D721Med (cell line): ENCODE measurements around the gene TSPAN7.

ENCODE experiments used
- DNase-seq: peaks from one replicate; pipeline ENCODE4 v3.0.0; 2011; ENCODE audit warnings: low spot score; ENCODE audit not compliant: insufficient read length
- FAIRE-seq: peaks from 2 replicates; lab custom pipeline; 2011; peaks lifted over from hg19 to GRCh38; lab: Jason Lieb, UNC
- CTCF ChIP-seq: IDR thresholded peaks from 2 replicates; pipeline ENCODE4 v1.5.1; 2012; ENCODE audit warnings: mild to moderate bottlenecking, control low read depth; ENCODE audit not compliant: insufficient read depth; ENCODE audit errors: missing control alignments

TSPAN7 gene

GRCh38 chrX:38583181-38583580, 21.8 kb downstream of the TSPAN7 start:
- no peak for TF ChIP-seq CTCF
- DNase-seq (no peak), FAIRE-seq (no peak)

DNA sequence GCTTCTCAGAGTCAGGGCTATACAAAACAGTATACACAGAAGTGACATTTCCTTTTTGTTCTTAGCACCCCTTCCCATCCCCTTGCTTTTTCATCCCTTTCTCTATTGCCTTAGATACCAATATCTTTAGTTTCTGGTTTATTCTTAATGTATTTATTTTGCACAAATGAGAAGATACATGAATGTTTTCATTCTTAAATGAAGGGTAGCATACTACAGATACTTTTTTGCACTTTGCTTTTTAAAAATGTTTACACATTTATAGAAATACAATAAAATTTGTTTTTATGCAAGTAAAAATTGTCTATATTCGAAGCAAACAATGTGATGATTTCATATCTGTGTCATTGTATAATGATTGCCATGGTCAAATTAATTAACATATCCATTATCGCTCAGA, 33.1 kb downstream of the TSPAN7 start:
- FAIRE-seq: no peak

GRCh38 chrX:38595801-38596200, 34.5 kb downstream of the TSPAN7 start:
- no peak for FAIRE-seq
- no peak for TF ChIP-seq CTCF
- DNase-seq: no peak

More for the DNA sequence above, 33.1 kb downstream of the TSPAN7 start:
- no peak for DNase-seq
- TF ChIP-seq CTCF: no peak

GRCh38 chrX:38596939-38597338, 35.6 kb downstream of the TSPAN7 start:
- DNase-seq: no peak
- no peak for FAIRE-seq
- TF ChIP-seq CTCF: no peak

- no peak for TF ChIP-seq CTCF
- no peak for DNase-seq
- FAIRE-seq: no peak
These were observed 38.7 kb downstream of the TSPAN7 start for GRCh38 chrX:38599796-38600755.

DNA sequence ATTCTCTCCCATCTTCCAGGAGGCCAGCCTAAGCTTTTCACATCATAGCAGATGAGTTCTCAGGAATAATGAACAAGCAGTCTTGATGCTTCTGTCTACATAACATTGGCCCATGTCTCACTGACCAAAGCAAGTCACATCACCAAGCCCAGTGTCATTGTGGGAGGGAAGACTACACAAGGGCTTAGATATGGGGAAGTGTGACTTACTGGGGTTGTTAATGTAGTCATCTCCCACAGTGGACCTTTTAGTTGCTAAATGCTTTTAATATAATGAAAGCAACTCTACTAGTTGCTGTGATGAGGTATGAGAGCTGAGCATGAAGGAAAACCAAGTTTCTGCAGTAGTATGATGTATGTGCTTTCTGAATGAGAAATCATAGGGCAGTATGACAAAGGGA, 40.5 kb downstream of the TSPAN7 start:
- FAIRE-seq (no peak), DNase-seq (no peak)
- TF ChIP-seq CTCF: no peak

GRCh38 chrX:38606821-38607220, 45.5 kb downstream of the TSPAN7 start:
- no peak for FAIRE-seq
- DNase-seq: no peak
- no peak for TF ChIP-seq CTCF
